ENCODE results near the gene ZC3H12A.

ZC3H12A gene

DNA sequence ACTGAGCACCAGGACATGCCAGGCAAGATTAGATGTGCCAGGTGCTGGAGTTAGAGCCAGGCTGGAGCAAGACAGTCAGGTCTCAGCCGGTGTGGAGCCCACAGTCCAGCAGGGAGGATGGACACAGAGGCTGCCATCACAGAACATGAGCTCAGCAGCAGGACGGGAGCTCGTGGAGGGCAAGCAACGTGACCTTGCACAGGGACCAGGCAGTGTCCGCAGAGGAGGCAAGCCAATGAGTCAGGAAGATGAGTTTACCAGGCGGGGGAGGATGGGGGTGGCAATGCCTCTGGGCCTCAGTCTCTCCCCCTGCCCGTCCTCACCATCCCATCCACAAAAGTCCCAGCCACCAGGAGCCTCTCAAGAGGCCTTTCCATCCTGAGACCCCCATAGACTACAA, 20.7 kb upstream of the ZC3H12A start:
- H2AFZ ChIP-seq (ENCODE audit: low read length): no peak overlapping the region
- no peaks in the 10 kb centered on the region for H3F3A ChIP-seq (ENCODE audit: insufficient read depth, low read length)
- H3K4me2 ChIP-seq (ENCODE audit: low read length): no peak overlapping the region
- no peaks in the 10 kb centered on the region for H3K79me2 ChIP-seq (ENCODE audit: insufficient read depth, low read length)
- H3K4me3 ChIP-seq (ENCODE audit: low read depth, low read length, poor library complexity, severe bottlenecking): no peak overlapping the region
- H3K9me3 ChIP-seq (ENCODE audit: low read length): no peaks in the 10 kb centered on the region
- peaks cover 10% of the 10 kb centered on the region for H3K4me1 ChIP-seq (ENCODE audit: insufficient read depth, low read length, severe bottlenecking)
- H3K27me3 ChIP-seq (ENCODE audit: insufficient read depth, low read length): no peaks in the 10 kb centered on the region
- no peaks in the 10 kb centered on the region for H3K9me2 ChIP-seq (ENCODE audit: low read depth, low read length)
- no peaks in the 10 kb centered on the region for H4K20me1 ChIP-seq (ENCODE audit: insufficient read depth, low read length)
- no peaks in the 10 kb centered on the region for H3K36me3 ChIP-seq (ENCODE audit: insufficient read depth, low read length)
- H3K9ac ChIP-seq (ENCODE audit: low read length): no peak overlapping the region
- H3K27ac ChIP-seq (ENCODE audit: low read depth, low read length, poor library complexity, severe bottlenecking): no peak overlapping the region
- TF ChIP-seq EZH2 (IDR thresholded peaks at IDR 0.05; ENCODE audit: borderline replicate concordance, low read length) (no peak), CTCF (IDR thresholded peaks at IDR 0.05; ENCODE audit: low read length) (no peak)

DNA sequence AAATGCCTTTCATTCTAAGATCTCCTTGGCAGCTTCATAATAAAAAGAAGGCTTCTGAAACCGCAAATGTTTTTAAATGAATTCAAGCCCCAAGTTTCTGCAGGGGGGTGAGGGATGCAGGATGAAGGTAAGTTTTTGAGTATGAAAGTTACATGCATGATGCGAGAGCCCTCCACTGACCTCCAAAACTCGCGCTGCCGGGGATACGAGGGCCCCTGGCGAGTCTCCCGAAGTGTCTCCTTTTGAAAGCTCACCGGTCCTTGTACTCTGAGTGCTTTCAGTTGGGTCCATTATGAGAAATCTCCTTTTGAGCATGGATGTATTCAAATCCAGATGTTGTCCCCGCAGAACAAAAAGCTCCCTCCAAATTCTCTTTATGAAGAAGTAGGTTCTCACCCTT, 18.9 kb upstream of the ZC3H12A start:
- Histone ChIP-seq H2AFZ (ENCODE audit: low read length) (no peak overlapping the region), H3K4me2 (ENCODE audit: low read length) (0 out of 2 replicates have a peak overlapping the region, but pooled peaks have one; percentile 60)
- TF ChIP-seq EZH2 (IDR thresholded peaks at IDR 0.05; ENCODE audit: borderline replicate concordance, low read length): no peak
- no peak for TF ChIP-seq CTCF (IDR thresholded peaks at IDR 0.05; ENCODE audit: low read length)

GRCh38 chr1:37456614-37457013, 17.8 kb upstream of the ZC3H12A start:
- no peaks in the 10 kb centered on the region for H3K9me3 ChIP-seq (ENCODE audit: low read length)
- no peak overlapping the region for H3K27ac ChIP-seq (ENCODE audit: low read depth, low read length, poor library complexity, severe bottlenecking)
- H3K79me2 ChIP-seq (ENCODE audit: insufficient read depth, low read length): no peaks in the 10 kb centered on the region
- no peak overlapping the region for H3K4me2 ChIP-seq (ENCODE audit: low read length)
- no peak overlapping the region for H3K9ac ChIP-seq (ENCODE audit: low read length)
- H3K27me3 ChIP-seq (ENCODE audit: insufficient read depth, low read length): no peaks in the 10 kb centered on the region
- no peak for TF ChIP-seq EZH2 (IDR thresholded peaks at IDR 0.05; ENCODE audit: borderline replicate concordance, low read length)
- TF ChIP-seq CTCF (IDR thresholded peaks at IDR 0.05; ENCODE audit: low read length): no peak
- H2AFZ ChIP-seq (ENCODE audit: low read length): no peak overlapping the region
- peaks cover 6% of the 10 kb centered on the region for H3K4me1 ChIP-seq (ENCODE audit: insufficient read depth, low read length, severe bottlenecking)
- H4K20me1 ChIP-seq (ENCODE audit: insufficient read depth, low read length): no peaks in the 10 kb centered on the region
- no peak overlapping the region for H3K4me3 ChIP-seq (ENCODE audit: low read depth, low read length, poor library complexity, severe bottlenecking)
- no peaks in the 10 kb centered on the region for H3K9me2 ChIP-seq (ENCODE audit: low read depth, low read length)
- no peaks in the 10 kb centered on the region for H3K36me3 ChIP-seq (ENCODE audit: insufficient read depth, low read length)
- no peaks in the 10 kb centered on the region for H3F3A ChIP-seq (ENCODE audit: insufficient read depth, low read length)

More for the DNA sequence above, 18.9 kb upstream of the ZC3H12A start:
- H3K9me3 ChIP-seq (ENCODE audit: low read length): no peaks in the 10 kb centered on the region
- H3K4me1 ChIP-seq (ENCODE audit: insufficient read depth, low read length, severe bottlenecking): peaks cover 6% of the 10 kb centered on the region
- no peaks in the 10 kb centered on the region for H4K20me1 ChIP-seq (ENCODE audit: insufficient read depth, low read length)
- no peaks in the 10 kb centered on the region for H3K36me3 ChIP-seq (ENCODE audit: insufficient read depth, low read length)
- H3K27ac ChIP-seq (ENCODE audit: low read depth, low read length, poor library complexity, severe bottlenecking): no peak overlapping the region
- no peaks in the 10 kb centered on the region for H3K9me2 ChIP-seq (ENCODE audit: low read depth, low read length)
- no peaks in the 10 kb centered on the region for H3F3A ChIP-seq (ENCODE audit: insufficient read depth, low read length)
- H3K27me3 ChIP-seq (ENCODE audit: insufficient read depth, low read length): no peaks in the 10 kb centered on the region
- H3K4me3 ChIP-seq (ENCODE audit: low read depth, low read length, poor library complexity, severe bottlenecking): no peak overlapping the region
- H3K79me2 ChIP-seq (ENCODE audit: insufficient read depth, low read length): no peaks in the 10 kb centered on the region
- no peak overlapping the region for H3K9ac ChIP-seq (ENCODE audit: low read length)

Measured in OCI-LY1 (cell line).